WTC11 (cell line): Measurements from ENCODE around the gene SLC13A5. TPM values are rescaled to one million over a fixed set of nuclear protein-coding genes. Genes with fewer than 3 reads are reported as not detected.

ENCODE experiments used
- ATAC-seq: fragments of 200-7000 bp; cut with Tn5 transposase; 2 replicates; pipeline ENCODE4 v1.10.0; 2021; ENCODE audit warnings: mild to moderate bottlenecking, moderate library complexity
- CTCF ChIA-PET: fragments of 300-600 bp; sonication (Branson Sonifier 250); formaldehyde crosslinking; loops from one replicate; lab custom pipeline; 2021; ENCODE audit warnings: antibody characterized with exemption; lab: Charles Lee
- POLR2A ChIA-PET: fragments of 350-600 bp; sonication (Branson Sonifier 250); formaldehyde crosslinking; loops from one replicate; lab custom pipeline; 2021; ENCODE audit warnings: antibody characterized with exemption; lab: Charles Lee
- DNase-seq: peaks from one replicate; pipeline ENCODE4 v3.0.0; 2021; ENCODE audit warnings: low spot score
- H3K27ac Mint-ChIP-seq: 2 replicates; pipeline ENCODE4 v1.8.0; 2021; ENCODE audit warnings: mixed read lengths
- H3K27me3 Mint-ChIP-seq: 2 replicates; pipeline ENCODE4 v1.8.0; 2021; ENCODE audit warnings: low read depth, mild to moderate bottlenecking, moderate library complexity, mixed read lengths
- H3K36me3 Mint-ChIP-seq: 2 replicates; pipeline ENCODE4 v1.8.0; 2021; ENCODE audit warnings: mixed read lengths
- H3K4me1 Mint-ChIP-seq: 2 replicates; pipeline ENCODE4 v1.8.0; 2022; ENCODE audit warnings: mixed read lengths
- H3K4me3 Mint-ChIP-seq: 2 replicates; pipeline ENCODE4 v1.8.0; 2021; ENCODE audit warnings: mild to moderate bottlenecking, moderate library complexity, mixed read lengths
- H3K9me3 Mint-ChIP-seq: 2 replicates; pipeline ENCODE4 v1.8.0; 2021; ENCODE audit warnings: mixed read lengths
- AR ChIP-seq: fragments of 250-450 bp; sonication (Bioruptor Pico); IDR thresholded peaks from 2 replicates; pipeline ENCODE4 v1.9.0; 2021; ENCODE audit warnings: mild to moderate bottlenecking
- ARID4B ChIP-seq: sonication (generic); formaldehyde crosslinking; IDR thresholded peaks from 2 replicates; pipeline ENCODE4 v1.8.0; 2023; ENCODE audit warnings: missing genetic modification reagents, mild to moderate bottlenecking, borderline replicate concordance
- ATF1 ChIP-seq: sonication (generic); formaldehyde crosslinking; IDR thresholded peaks from 2 replicates; pipeline ENCODE4 v1.8.1; 2023; ENCODE audit warnings: mild to moderate bottlenecking, moderate library complexity, missing genetic modification reagents
- CBFB ChIP-seq: sonication (generic); formaldehyde crosslinking; IDR thresholded peaks from 2 replicates; pipeline ENCODE4 v1.8.1; 2022; ENCODE audit warnings: mild to moderate bottlenecking, low read depth, missing genetic modification reagents
- E2F4 ChIP-seq: sonication (generic); formaldehyde crosslinking; IDR thresholded peaks from 2 replicates; pipeline ENCODE4 v1.8.1; 2022; ENCODE audit warnings: low read depth, mild to moderate bottlenecking, moderate library complexity, missing genetic modification reagents, borderline replicate concordance
- FOXJ3 ChIP-seq: sonication (generic); formaldehyde crosslinking; IDR thresholded peaks from 2 replicates; pipeline ENCODE4 v1.9.0; 2021; ENCODE audit warnings: missing genetic modification reagents, mild to moderate bottlenecking, borderline replicate concordance
- GABPB1 ChIP-seq: sonication (generic); formaldehyde crosslinking; IDR thresholded peaks from 2 replicates; pipeline ENCODE4 v1.8.1; 2023; ENCODE audit warnings: mild to moderate bottlenecking, missing genetic modification reagents
- JUN ChIP-seq: sonication (generic); formaldehyde crosslinking; IDR thresholded peaks from 2 replicates; pipeline ENCODE4 v1.8.0; 2023; ENCODE audit warnings: mild to moderate bottlenecking, missing genetic modification reagents
- KAT7 ChIP-seq: sonication (generic); formaldehyde crosslinking; IDR thresholded peaks from 2 replicates; pipeline ENCODE4 v1.8.1; 2023; ENCODE audit warnings: missing genetic modification reagents, mild to moderate bottlenecking, borderline replicate concordance
- SMAD3 ChIP-seq: sonication (generic); formaldehyde crosslinking; IDR thresholded peaks from 2 replicates; pipeline ENCODE4 v1.8.0; 2022; ENCODE audit warnings: missing genetic modification reagents, mild to moderate bottlenecking, borderline replicate concordance
- SMAD4 ChIP-seq: sonication (generic); formaldehyde crosslinking; IDR thresholded peaks from 2 replicates; pipeline ENCODE4 v1.8.0; 2022; ENCODE audit warnings: mild to moderate bottlenecking, missing genetic modification reagents
- TCF7 ChIP-seq: sonication (generic); formaldehyde crosslinking; IDR thresholded peaks from 2 replicates; pipeline ENCODE4 v1.8.0; 2022; ENCODE audit warnings: mild to moderate bottlenecking, low read depth, missing genetic modification reagents, moderate library complexity
- TEAD4 ChIP-seq: sonication (generic); formaldehyde crosslinking; IDR thresholded peaks from 2 replicates; pipeline ENCODE4 v1.8.0; 2022; ENCODE audit warnings: mild to moderate bottlenecking, missing genetic modification reagents
- ZNF317 ChIP-seq: sonication (generic); formaldehyde crosslinking; IDR thresholded peaks from 2 replicates; pipeline ENCODE4 v1.8.1; 2023; ENCODE audit warnings: low read depth, mild to moderate bottlenecking, moderate library complexity, missing genetic modification reagents, borderline replicate concordance
- ZNF396 ChIP-seq: fragments of 250-450 bp; sonication (Bioruptor Pico); IDR thresholded peaks from 2 replicates; pipeline ENCODE4 v1.8.0; 2021; ENCODE audit warnings: mild to moderate bottlenecking, moderate library complexity, borderline replicate concordance
- ZSCAN18 ChIP-seq: fragments of 250-450 bp; sonication (Bioruptor Pico); IDR thresholded peaks from 2 replicates; pipeline ENCODE4 v2.1.2; 2022; ENCODE audit warnings: mild to moderate bottlenecking, moderate library complexity
- total RNA-seq: library from RNA; stranded (reverse); gene quantifications from 3 replicates; pipeline ENCODE4 v1.2.3, GENCODE V29; 2021
- TF ChIP-seq, protein P1 (sequence below): sonication (generic); formaldehyde crosslinking; IDR thresholded peaks from 2 replicates; pipeline ENCODE4 v1.8.0; 2022; ENCODE audit warnings: mild to moderate bottlenecking, missing genetic modification reagents
- TF ChIP-seq, protein P2 (sequence below): fragments of 200-600 bp; IDR thresholded peaks from 2 replicates; pipeline ENCODE4 v1.8.0; 2022; ENCODE audit warnings: antibody characterized with exemption
- TF ChIP-seq, protein P3 (sequence below): fragments of 250-450 bp; sonication (Bioruptor Pico); IDR thresholded peaks from 2 replicates; pipeline ENCODE4 v1.8.0; 2021; ENCODE audit warnings: mild to moderate bottlenecking

SLC13A5 gene
- total RNA-seq, 1 experiment from 2014 or later, result 1.8 TPM

DNA sequence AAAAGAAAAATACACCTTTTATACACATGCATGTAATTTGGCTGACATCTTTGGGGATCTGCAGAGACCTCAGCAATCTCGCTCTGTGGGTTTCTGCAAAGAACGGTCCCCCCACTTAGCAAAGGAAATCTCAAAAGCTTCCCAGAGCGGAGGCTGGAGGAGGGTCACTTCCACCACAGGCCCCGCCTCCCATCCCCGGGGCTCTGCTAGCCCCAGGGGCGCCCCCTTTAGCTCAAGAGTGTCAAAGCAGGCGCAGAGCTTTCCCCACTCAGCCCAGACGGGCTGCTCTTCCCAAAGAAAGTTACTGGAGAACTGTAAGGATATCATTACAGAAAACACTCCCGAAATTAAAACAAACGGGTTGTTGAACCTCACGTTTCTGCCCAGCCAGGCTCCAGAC is 11.4 kb downstream of the SLC13A5 start:
- Mint-ChIP-seq H3K9me3 (no peaks in the 10 kb centered on the region), H3K4me3 (no peak overlapping the region), H3K27ac (no peak overlapping the region), H3K4me1 (peaks cover 6% of the 10 kb centered on the region), H3K27me3 (no peaks in the 10 kb centered on the region; the same call in 1 of the 2 replicates), H3K36me3 (no peaks in the 10 kb centered on the region)
- DNase-seq (peak; percentile 86), ATAC-seq (peak; percentile 99)
- TF ChIP-seq ZNF396 (no peak), ZSCAN18 (CRISPR knock-in tag) (no peak), ATF1 (CRISPR knock-in tag) (no peak), JUN (CRISPR knock-in tag) (no peak), GABPB1 (no peak), AR (CRISPR knock-in tag) (no peak)
- TF ChIP-seq, protein P1, sequence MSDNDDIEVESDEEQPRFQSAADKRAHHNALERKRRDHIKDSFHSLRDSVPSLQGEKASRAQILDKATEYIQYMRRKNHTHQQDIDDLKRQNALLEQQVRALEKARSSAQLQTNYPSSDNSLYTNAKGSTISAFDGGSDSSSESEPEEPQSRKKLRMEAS (CRISPR knock-in tag), result no peak
- TF ChIP-seq, protein P2, sequence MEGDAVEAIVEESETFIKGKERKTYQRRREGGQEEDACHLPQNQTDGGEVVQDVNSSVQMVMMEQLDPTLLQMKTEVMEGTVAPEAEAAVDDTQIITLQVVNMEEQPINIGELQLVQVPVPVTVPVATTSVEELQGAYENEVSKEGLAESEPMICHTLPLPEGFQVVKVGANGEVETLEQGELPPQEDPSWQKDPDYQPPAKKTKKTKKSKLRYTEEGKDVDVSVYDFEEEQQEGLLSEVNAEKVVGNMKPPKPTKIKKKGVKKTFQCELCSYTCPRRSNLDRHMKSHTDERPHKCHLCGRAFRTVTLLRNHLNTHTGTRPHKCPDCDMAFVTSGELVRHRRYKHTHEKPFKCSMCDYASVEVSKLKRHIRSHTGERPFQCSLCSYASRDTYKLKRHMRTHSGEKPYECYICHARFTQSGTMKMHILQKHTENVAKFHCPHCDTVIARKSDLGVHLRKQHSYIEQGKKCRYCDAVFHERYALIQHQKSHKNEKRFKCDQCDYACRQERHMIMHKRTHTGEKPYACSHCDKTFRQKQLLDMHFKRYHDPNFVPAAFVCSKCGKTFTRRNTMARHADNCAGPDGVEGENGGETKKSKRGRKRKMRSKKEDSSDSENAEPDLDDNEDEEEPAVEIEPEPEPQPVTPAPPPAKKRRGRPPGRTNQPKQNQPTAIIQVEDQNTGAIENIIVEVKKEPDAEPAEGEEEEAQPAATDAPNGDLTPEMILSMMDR, result peak; percentile 55
- POLR2A ChIA-PET, result no interaction called here
- CTCF ChIA-PET, result interaction anchor here (0.5 to 4.8 kb wide), 49 partner anchors 8 to 385 kb away, joined by 3 to 104 read pairs (median 3); partner anchors contain the start of genes C17orf100, FBXO39, MED31 and RNASEK

DNA sequence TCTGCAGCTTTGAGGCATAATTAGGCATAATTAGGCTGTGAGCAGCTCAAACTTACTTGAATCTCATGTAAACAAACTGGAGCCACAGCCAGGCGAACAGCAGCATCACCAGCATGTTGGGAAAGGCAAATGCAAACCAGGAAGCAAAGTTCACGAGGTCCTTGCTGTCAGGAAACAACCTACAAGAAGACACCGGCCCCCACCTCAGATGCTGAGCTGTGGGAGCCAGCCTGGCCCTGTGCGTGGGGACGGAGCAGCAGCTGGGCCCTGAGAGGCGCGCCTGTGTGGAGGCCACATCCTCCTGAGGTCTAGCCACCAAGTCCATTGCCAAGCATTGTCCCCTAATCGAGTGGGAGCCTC is 12.2 kb downstream of the SLC13A5 start:
- H3K27ac Mint-ChIP-seq, result no peak overlapping the region
- no peaks in the 10 kb centered on the region; the same call in 1 of the 2 replicates for H3K27me3 Mint-ChIP-seq
- ATAC-seq (no peak), DNase-seq (no peak)
- ChIA-PET POLR2A (no interaction called here), CTCF (interaction anchor here (1.4 to 4.8 kb wide), 14 partner anchors 8 to 321 kb away, joined by 3 to 104 read pairs (median 8); partner anchors contain the start of genes RNASEK, SLC13A5 and TEKT1)
- no peak overlapping the region for H3K4me3 Mint-ChIP-seq
- no peaks in the 10 kb centered on the region for H3K9me3 Mint-ChIP-seq
- H3K4me1 Mint-ChIP-seq, result peaks cover 6% of the 10 kb centered on the region
- no peaks in the 10 kb centered on the region for H3K36me3 Mint-ChIP-seq
- TF ChIP-seq KAT7 (CRISPR knock-in tag), result no peak
- TF ChIP-seq ZNF317 (CRISPR knock-in tag), result no peak
- TF ChIP-seq TCF7 (CRISPR knock-in tag), result no peak
- TF ChIP-seq TEAD4 (CRISPR knock-in tag), result no peak
- TF ChIP-seq ARID4B (CRISPR knock-in tag), result no peak
- no peak for TF ChIP-seq SMAD4 (CRISPR knock-in tag)
- TF ChIP-seq SMAD3 (CRISPR knock-in tag), result no peak
- TF ChIP-seq CBFB (CRISPR knock-in tag), result no peak
- TF ChIP-seq, protein P3, sequence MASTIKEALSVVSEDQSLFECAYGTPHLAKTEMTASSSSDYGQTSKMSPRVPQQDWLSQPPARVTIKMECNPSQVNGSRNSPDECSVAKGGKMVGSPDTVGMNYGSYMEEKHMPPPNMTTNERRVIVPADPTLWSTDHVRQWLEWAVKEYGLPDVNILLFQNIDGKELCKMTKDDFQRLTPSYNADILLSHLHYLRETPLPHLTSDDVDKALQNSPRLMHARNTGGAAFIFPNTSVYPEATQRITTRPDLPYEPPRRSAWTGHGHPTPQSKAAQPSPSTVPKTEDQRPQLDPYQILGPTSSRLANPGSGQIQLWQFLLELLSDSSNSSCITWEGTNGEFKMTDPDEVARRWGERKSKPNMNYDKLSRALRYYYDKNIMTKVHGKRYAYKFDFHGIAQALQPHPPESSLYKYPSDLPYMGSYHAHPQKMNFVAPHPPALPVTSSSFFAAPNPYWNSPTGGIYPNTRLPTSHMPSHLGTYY (CRISPR knock-in tag), result no peak
- TF ChIP-seq FOXJ3 (CRISPR knock-in tag), result no peak
- TF ChIP-seq E2F4, result no peak
